Measurements from ENCODE around the gene DMTF1.

DNA sequence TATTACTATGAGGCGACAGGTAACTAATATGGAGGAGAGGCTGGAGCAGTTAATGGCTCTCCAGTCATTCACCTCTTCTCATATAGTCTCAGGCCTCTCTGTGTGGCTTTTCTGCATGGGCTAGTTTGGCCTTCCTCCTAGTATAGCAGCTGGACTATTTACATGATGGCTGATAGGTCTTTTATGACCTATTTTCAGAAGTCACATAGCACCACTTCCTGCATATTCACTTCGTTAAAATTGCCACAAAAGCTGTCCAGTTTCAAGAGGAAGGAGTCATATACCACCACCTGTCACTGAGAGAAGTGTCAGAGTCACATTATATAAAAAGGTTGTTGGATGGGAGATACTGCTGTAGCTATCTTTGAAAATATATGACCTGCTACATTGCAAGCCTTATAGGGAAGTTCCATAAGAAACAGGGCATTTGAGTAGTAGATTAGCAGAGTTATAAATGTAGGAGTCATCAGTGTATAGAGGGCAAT is 8.0 kb upstream of the DMTF1 start:
- TF ChIP-seq, protein P1, sequence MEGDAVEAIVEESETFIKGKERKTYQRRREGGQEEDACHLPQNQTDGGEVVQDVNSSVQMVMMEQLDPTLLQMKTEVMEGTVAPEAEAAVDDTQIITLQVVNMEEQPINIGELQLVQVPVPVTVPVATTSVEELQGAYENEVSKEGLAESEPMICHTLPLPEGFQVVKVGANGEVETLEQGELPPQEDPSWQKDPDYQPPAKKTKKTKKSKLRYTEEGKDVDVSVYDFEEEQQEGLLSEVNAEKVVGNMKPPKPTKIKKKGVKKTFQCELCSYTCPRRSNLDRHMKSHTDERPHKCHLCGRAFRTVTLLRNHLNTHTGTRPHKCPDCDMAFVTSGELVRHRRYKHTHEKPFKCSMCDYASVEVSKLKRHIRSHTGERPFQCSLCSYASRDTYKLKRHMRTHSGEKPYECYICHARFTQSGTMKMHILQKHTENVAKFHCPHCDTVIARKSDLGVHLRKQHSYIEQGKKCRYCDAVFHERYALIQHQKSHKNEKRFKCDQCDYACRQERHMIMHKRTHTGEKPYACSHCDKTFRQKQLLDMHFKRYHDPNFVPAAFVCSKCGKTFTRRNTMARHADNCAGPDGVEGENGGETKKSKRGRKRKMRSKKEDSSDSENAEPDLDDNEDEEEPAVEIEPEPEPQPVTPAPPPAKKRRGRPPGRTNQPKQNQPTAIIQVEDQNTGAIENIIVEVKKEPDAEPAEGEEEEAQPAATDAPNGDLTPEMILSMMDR (conservative IDR thresholded peaks at IDR 0.05; ENCODE audit: low read length) = no peak
- no peak for TF ChIP-seq EZH2phosphoT487 (IDR thresholded peaks at IDR 0.05; ENCODE audit: borderline replicate concordance, low read depth, low read length)
